MM.1S (cell line): ENCODE results near the gene HIP1.
"Not testable (repeated sequence)": the region's sequence is repeated elsewhere in the genome, so short reads cannot be mapped to it uniquely, and the experiment has no call there.

Experiments used
- DNase-seq: peaks from one replicate; pipeline ENCODE4 v3.0.0-alpha.2; 2015
- H2AFZ ChIP-seq: fragments of 300-600 bp; sonication (generic); 2 replicates; pipeline ENCODE4 v1.6.0; 2016; ENCODE audit warnings: antibody characterized with exemption, low read length
- H3F3A ChIP-seq: fragments of 300-600 bp; sonication (generic); 2 replicates; pipeline ENCODE4 v1.6.1; 2016; ENCODE audit warnings: mild to moderate bottlenecking, antibody characterized with exemption, low read length, moderate library complexity, mixed read lengths; ENCODE audit not compliant: insufficient read depth
- H3K27ac ChIP-seq: fragments of 300-600 bp; sonication (generic); 2 replicates; pipeline ENCODE4 v1.5.1; 2016; ENCODE audit warnings: mild to moderate bottlenecking, low read length
- H3K27me3 ChIP-seq: fragments of 300-600 bp; sonication (generic); replicated peaks from 2 replicates; pipeline ENCODE4 v1.6.0; 2016; ENCODE audit warnings: low read length; ENCODE audit not compliant: insufficient read depth
- H3K36me3 ChIP-seq: fragments of 300-600 bp; sonication (generic); replicated peaks from 2 replicates; pipeline ENCODE4 v1.6.1; 2016; ENCODE audit warnings: mild to moderate bottlenecking, low read length, mixed read lengths; ENCODE audit not compliant: insufficient read depth
- H3K4me1 ChIP-seq: fragments of 300-600 bp; sonication (generic); 2 replicates; pipeline ENCODE4 v1.6.1; 2016; ENCODE audit warnings: low read length, mixed read lengths
- H3K4me2 ChIP-seq: fragments of 300-600 bp; sonication (generic); 2 replicates; pipeline ENCODE4 v1.6.0; 2016; ENCODE audit warnings: low read depth, low read length
- H3K4me3 ChIP-seq: fragments of 300-600 bp; sonication (generic); 2 replicates; pipeline ENCODE4 v1.5.1; 2016; ENCODE audit warnings: low read length, mixed read lengths
- H3K79me2 ChIP-seq: fragments of 300-600 bp; sonication (generic); 2 replicates; pipeline ENCODE4 v1.6.1; 2016; ENCODE audit warnings: mixed run types, low read length, mixed read lengths
- H3K9ac ChIP-seq: fragments of 300-600 bp; sonication (generic); 2 replicates; pipeline ENCODE4 v1.6.1; 2016; ENCODE audit warnings: low read length, mixed read lengths
- H3K9me2 ChIP-seq: fragments of 300-600 bp; sonication (generic); replicated peaks from 2 replicates; pipeline ENCODE4 v1.6.1; 2016; ENCODE audit warnings: mild to moderate bottlenecking, low read length, mixed read lengths; ENCODE audit not compliant: insufficient read depth
- H3K9me3 ChIP-seq: fragments of 300-600 bp; sonication (generic); replicated peaks from 2 replicates; pipeline ENCODE4 v1.6.1; 2016; ENCODE audit warnings: mild to moderate bottlenecking, low read length, mixed read lengths; ENCODE audit not compliant: insufficient read depth
- H4K20me1 ChIP-seq: fragments of 300-600 bp; sonication (generic); 2 replicates; pipeline ENCODE4 v1.6.1; 2016; ENCODE audit warnings: mild to moderate bottlenecking, low read length, moderate library complexity, mixed read lengths; ENCODE audit not compliant: insufficient read depth
- EZH2 ChIP-seq: fragments of 300-600 bp; sonication (generic); optimal IDR thresholded peaks from 2 replicates; pipeline ENCODE3; 2017; ENCODE audit warnings: low read depth, mild to moderate bottlenecking, antibody characterized with exemption, low read length, mixed read lengths
- EZH2phosphoT487 ChIP-seq: fragments of 300-600 bp; sonication (generic); IDR thresholded peaks from 2 replicates; pipeline ENCODE4 v1.6.1; 2018; ENCODE audit warnings: antibody characterized with exemption, low read length
- TF ChIP-seq, protein P1 (sequence below): fragments of 300-600 bp; sonication (generic); IDR thresholded peaks from 2 replicates; pipeline ENCODE4 v1.5.1; 2016; ENCODE audit warnings: antibody characterized with exemption, low read length, mixed read lengths

HIP1 gene

DNA sequence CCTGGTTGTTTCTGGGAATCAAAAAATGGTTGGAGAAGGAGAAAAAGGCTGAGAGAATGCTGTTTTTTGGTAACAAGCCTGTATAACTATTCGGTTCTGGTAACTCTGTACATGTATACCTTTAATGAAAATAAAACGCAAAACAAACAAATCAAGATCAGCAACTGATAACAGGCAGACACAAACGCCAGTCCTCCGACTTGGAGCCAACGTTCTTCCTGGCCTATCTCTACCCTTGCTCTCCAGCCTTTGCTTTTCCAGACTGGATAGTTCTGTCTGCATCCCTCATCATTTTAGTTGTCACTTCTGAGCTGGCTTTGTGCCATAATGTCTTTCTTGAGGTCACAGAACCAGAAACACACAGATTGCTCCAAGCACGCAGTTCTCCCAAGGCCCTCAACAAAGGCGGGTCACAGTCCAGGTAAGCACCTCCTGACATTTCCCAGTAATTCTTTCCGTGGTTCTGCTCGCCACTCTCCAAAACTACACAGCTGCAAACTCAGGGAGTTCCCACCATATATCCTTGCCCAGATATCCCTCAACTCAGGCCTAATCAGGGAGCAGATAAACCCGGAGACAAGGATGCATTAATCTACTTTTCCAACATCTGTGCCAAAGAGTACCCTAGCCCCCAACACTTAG is 20.2 kb downstream of the HIP1 start:
- no peak for DNase-seq
- H3K9me2 ChIP-seq = no peaks in the 10 kb centered on the region
- H3K27ac ChIP-seq = no peak overlapping the region

DNA sequence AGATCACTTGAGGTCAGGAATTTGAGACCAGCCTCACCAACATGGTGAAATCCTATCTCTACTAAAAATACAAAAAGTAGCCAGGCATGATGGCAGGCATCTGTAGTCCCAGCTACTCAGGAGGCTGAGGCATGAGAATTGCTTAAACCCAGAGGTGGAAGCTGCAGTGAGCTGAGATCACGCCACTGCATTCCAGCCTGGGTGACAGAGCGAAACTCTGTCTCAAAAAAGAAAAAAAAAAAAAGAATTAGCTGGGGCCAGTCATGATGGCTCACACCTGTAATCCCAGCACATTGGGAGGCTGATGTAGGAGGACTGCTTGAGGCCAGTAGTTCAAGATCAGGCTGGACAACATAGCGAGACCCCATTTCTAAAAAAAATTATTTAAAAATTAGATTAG is 21.0 kb downstream of the HIP1 start:
- H3K9me2 ChIP-seq, H4K20me1 ChIP-seq, H3K4me1 ChIP-seq, H3K79me2 ChIP-seq, H3K9ac ChIP-seq, H3K36me3 ChIP-seq, H3K27ac ChIP-seq, H3K4me2 ChIP-seq, H3F3A ChIP-seq, H2AFZ ChIP-seq, H3K9me3 ChIP-seq, H3K4me3 ChIP-seq, H3K27me3 ChIP-seq, DNase-seq: not testable (repeated sequence)

More for the DNA sequence above, 20.2 kb downstream of the HIP1 start:
- Histone ChIP-seq H2AFZ (no peak overlapping the region), H3F3A (no peaks in the 10 kb centered on the region), H3K9me3 (no peaks in the 10 kb centered on the region), H3K4me1 (no peaks in the 10 kb centered on the region), H3K36me3 (no peaks in the 10 kb centered on the region), H3K4me2 (no peak overlapping the region), H3K79me2 (no peaks in the 10 kb centered on the region), H3K27me3 (no peaks in the 10 kb centered on the region), H4K20me1 (no peaks in the 10 kb centered on the region), H3K4me3 (no peak overlapping the region), H3K9ac (no peak overlapping the region)
- TF ChIP-seq EZH2phosphoT487 = no peak
- TF ChIP-seq, protein P1, sequence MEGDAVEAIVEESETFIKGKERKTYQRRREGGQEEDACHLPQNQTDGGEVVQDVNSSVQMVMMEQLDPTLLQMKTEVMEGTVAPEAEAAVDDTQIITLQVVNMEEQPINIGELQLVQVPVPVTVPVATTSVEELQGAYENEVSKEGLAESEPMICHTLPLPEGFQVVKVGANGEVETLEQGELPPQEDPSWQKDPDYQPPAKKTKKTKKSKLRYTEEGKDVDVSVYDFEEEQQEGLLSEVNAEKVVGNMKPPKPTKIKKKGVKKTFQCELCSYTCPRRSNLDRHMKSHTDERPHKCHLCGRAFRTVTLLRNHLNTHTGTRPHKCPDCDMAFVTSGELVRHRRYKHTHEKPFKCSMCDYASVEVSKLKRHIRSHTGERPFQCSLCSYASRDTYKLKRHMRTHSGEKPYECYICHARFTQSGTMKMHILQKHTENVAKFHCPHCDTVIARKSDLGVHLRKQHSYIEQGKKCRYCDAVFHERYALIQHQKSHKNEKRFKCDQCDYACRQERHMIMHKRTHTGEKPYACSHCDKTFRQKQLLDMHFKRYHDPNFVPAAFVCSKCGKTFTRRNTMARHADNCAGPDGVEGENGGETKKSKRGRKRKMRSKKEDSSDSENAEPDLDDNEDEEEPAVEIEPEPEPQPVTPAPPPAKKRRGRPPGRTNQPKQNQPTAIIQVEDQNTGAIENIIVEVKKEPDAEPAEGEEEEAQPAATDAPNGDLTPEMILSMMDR = no peak
- no peak for TF ChIP-seq EZH2

DNA sequence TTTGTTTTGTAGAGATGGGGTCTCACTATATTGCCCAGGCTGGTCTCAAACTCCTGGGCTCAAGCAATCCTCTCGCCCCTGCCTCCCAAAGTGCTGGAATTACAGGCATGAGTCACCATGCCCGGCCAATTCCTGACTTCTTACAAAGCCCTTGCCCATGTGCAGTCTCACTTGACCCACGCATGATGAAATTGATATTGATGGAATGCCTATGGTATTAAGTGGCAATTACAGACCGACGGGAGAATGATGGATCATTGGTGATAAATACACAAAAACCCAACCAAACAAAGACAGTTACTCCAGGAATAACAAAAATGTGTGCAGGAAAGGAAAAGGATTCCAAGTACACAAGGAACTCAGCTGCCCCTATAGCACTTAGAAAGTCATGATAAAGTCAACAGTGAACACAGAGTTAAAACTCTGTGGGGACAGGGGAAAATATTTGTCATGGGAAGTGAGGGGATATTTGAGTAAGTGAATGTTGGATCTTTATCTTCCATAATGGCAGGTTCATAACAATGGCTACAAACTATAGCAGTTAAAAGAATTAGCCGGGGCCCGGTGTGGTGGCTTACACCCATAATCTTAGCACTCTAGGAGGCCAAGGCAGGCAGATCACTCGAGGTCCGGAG is 21.6 kb downstream of the HIP1 start:
- no peaks in the 10 kb centered on the region for H3K27me3 ChIP-seq
- H3F3A ChIP-seq = peaks cover 1% of the 10 kb centered on the region; the same call in 1 of the 2 replicates
- no peaks in the 10 kb centered on the region for H3K9me3 ChIP-seq
- H3K9me2 ChIP-seq = no peaks in the 10 kb centered on the region
- no peak overlapping the region for H2AFZ ChIP-seq
- H3K4me1 ChIP-seq = peaks cover 10% of the 10 kb centered on the region
- TF ChIP-seq, protein P1 = no peak
- no peak for TF ChIP-seq EZH2phosphoT487
- TF ChIP-seq EZH2 = no peak
- no peaks in the 10 kb centered on the region for H3K36me3 ChIP-seq
- H3K27ac ChIP-seq = no peak overlapping the region
- no peaks in the 10 kb centered on the region for H3K79me2 ChIP-seq
- no peak overlapping the region for H3K9ac ChIP-seq
- H3K4me3 ChIP-seq = no peak overlapping the region
- H4K20me1 ChIP-seq = no peaks in the 10 kb centered on the region
- DNase-seq = no peak
- H3K4me2 ChIP-seq = no peak overlapping the region

DNA sequence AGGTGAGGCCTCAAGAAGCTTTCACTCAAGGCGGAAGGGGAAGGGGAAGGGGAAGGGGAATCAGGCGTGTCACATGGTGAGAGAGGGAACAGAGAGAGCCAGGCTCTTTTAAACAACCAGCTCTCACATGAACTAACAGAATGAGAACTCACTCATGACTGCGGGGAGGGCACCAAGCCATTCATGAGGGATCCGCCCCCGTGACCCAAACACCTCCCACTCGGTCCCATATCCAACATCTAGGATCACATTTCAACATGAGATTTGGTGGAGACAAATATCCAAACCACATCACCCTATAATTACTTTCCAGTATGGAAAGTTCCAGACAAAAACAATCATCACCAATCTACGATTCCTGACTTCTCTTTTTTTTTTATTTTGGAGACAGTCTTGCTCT is 22.9 kb downstream of the HIP1 start:
- Histone ChIP-seq H2AFZ (no peak overlapping the region), H3K9me2 (no peaks in the 10 kb centered on the region), H3K9ac (no peak overlapping the region), H3K79me2 (no peaks in the 10 kb centered on the region), H3K4me3 (no peak overlapping the region), H3K9me3 (no peaks in the 10 kb centered on the region), H3K4me1 (peaks cover 16% of the 10 kb centered on the region), H4K20me1 (no peaks in the 10 kb centered on the region), H3K36me3 (no peaks in the 10 kb centered on the region), H3K4me2 (no peak overlapping the region), H3K27ac (no peak overlapping the region), H3F3A (peaks cover 4% of the 10 kb centered on the region; the same call in 1 of the 2 replicates), H3K27me3 (no peaks in the 10 kb centered on the region)
- TF ChIP-seq EZH2phosphoT487 (no peak), EZH2 (no peak)
- TF ChIP-seq, protein P1 = no peak
- DNase-seq = no peak
